DOHH2 (cell line): ENCODE data around the gene RIPOR3.

ENCODE experiments used
- H3F3A ChIP-seq: fragments of 200-600 bp; sonication (generic), shearing (Covaris generic); 2 replicates; pipeline ENCODE4 v1.6.0; 2016; ENCODE audit warnings: antibody characterized with exemption, mild to moderate bottlenecking; ENCODE audit not compliant: control insufficient read depth, insufficient read depth
- H3K27ac ChIP-seq: fragments of 200-600 bp; sonication (generic); 2 replicates; pipeline ENCODE4 v1.5.1; 2014; ENCODE audit warnings: low read depth, mild to moderate bottlenecking, low read length, moderate library complexity
- H3K27me3 ChIP-seq: fragments of 200-600 bp; sonication (generic); 2 replicates; pipeline ENCODE4 v1.6.1; 2014; ENCODE audit warnings: mild to moderate bottlenecking, low read length, mixed read lengths; ENCODE audit not compliant: control insufficient read depth
- H3K36me3 ChIP-seq: fragments of 200-600 bp; sonication (generic); 2 replicates; pipeline ENCODE4 v1.6.1; 2014; ENCODE audit warnings: mild to moderate bottlenecking, low read length, moderate library complexity, mixed read lengths; ENCODE audit not compliant: control insufficient read depth
- H3K4me1 ChIP-seq: fragments of 200-600 bp; sonication (generic); 2 replicates; pipeline ENCODE4 v1.6.1; 2014; ENCODE audit warnings: mild to moderate bottlenecking, low read length, mixed read lengths; ENCODE audit not compliant: control insufficient read depth
- H3K4me2 ChIP-seq: fragments of 200-600 bp; sonication (generic); 2 replicates; pipeline ENCODE4 v1.6.0; 2014; ENCODE audit warnings: mild to moderate bottlenecking, low read length, moderate library complexity
- H3K4me3 ChIP-seq: fragments of 200-600 bp; sonication (generic); 2 replicates; pipeline ENCODE4 v1.5.1; 2014; ENCODE audit warnings: mild to moderate bottlenecking, low read length, mixed read lengths
- H3K79me2 ChIP-seq: fragments of 200-600 bp; sonication (generic); 2 replicates; pipeline ENCODE4 v1.6.1; 2014; ENCODE audit warnings: mild to moderate bottlenecking, low read length, mixed read lengths; ENCODE audit not compliant: control insufficient read depth
- H3K9me2 ChIP-seq: fragments of 200-600 bp; sonication (generic); replicated peaks from 2 replicates; pipeline ENCODE4 v1.6.1; 2014; ENCODE audit warnings: mild to moderate bottlenecking, low read length, mixed read lengths; ENCODE audit not compliant: control insufficient read depth
- H3K9me3 ChIP-seq: fragments of 200-600 bp; sonication (generic); 2 replicates; pipeline ENCODE4 v1.6.1; 2014; ENCODE audit warnings: antibody characterized with exemption, low read length, mixed read lengths; ENCODE audit not compliant: control insufficient read depth, insufficient read depth
- H4K20me1 ChIP-seq: fragments of 200-600 bp; sonication (generic); 2 replicates; pipeline ENCODE4 v1.6.0; 2014; ENCODE audit warnings: low read depth, mild to moderate bottlenecking, antibody characterized with exemption, low read length, moderate library complexity; ENCODE audit not compliant: control insufficient read depth, insufficient read depth
- CTCF ChIP-seq: fragments of 200-600 bp; sonication (generic); IDR thresholded peaks from one replicate; pipeline ENCODE4 v1.5.1; 2014; ENCODE audit warnings: antibody characterized with exemption, mild to moderate bottlenecking, low read depth, low read length; ENCODE audit not compliant: poor library complexity, severe bottlenecking
- EZH2phosphoT487 ChIP-seq: fragments of 200-600 bp; sonication (generic); IDR thresholded peaks from 2 replicates; pipeline ENCODE4 v1.6.1; 2017; ENCODE audit warnings: borderline replicate concordance, mild to moderate bottlenecking, antibody characterized with exemption, low read length, moderate library complexity, mixed read lengths

Gene RIPOR3

GRCh38 chr20:50627747-50628146, 63.6 kb downstream of the RIPOR3 start:
- H3K27me3 ChIP-seq: peaks cover 12% of the 10 kb centered on the region
- no peaks in the 10 kb centered on the region for H3K79me2 ChIP-seq
- no peak overlapping the region for H3K4me3 ChIP-seq
- H3K9me3 ChIP-seq: no peaks in the 10 kb centered on the region
- H3K4me2 ChIP-seq: no peak overlapping the region
- no peaks in the 10 kb centered on the region for H3K9me2 ChIP-seq
- H4K20me1 ChIP-seq: no peaks in the 10 kb centered on the region
- no peaks in the 10 kb centered on the region for H3K36me3 ChIP-seq
- no peaks in the 10 kb centered on the region for H3F3A ChIP-seq
- H3K4me1 ChIP-seq: no peaks in the 10 kb centered on the region
- no peak overlapping the region for H3K27ac ChIP-seq
- TF ChIP-seq CTCF (no peak), EZH2phosphoT487 (no peak)

GRCh38 chr20:50625986-50626677, 65.2 kb downstream of the RIPOR3 start:
- Histone ChIP-seq H3K27ac (no peak overlapping the region), H3K4me2 (no peak overlapping the region)
- TF ChIP-seq EZH2phosphoT487 (no peak), CTCF (peak; percentile 56)

GRCh38 chr20:50624351-50625016, 66.9 kb downstream of the RIPOR3 start:
- TF ChIP-seq CTCF: no peak
- TF ChIP-seq EZH2phosphoT487: no peak

More at GRCh38 chr20:50625986-50626677, 65.2 kb downstream of the RIPOR3 start:
- H3F3A ChIP-seq: no peaks in the 10 kb centered on the region
- H3K9me3 ChIP-seq: peaks cover 2% of the 10 kb centered on the region; the same call in 1 of the 2 replicates
- no peaks in the 10 kb centered on the region for H3K4me1 ChIP-seq
- peaks cover 12% of the 10 kb centered on the region for H3K27me3 ChIP-seq
- no peaks in the 10 kb centered on the region for H3K36me3 ChIP-seq
- no peaks in the 10 kb centered on the region for H3K9me2 ChIP-seq
- H3K4me3 ChIP-seq: no peak overlapping the region
- H4K20me1 ChIP-seq: no peaks in the 10 kb centered on the region
- no peaks in the 10 kb centered on the region for H3K79me2 ChIP-seq

More at GRCh38 chr20:50624351-50625016, 66.9 kb downstream of the RIPOR3 start:
- Histone ChIP-seq H3K4me1 (no peaks in the 10 kb centered on the region), H4K20me1 (no peaks in the 10 kb centered on the region), H3K27me3 (peaks cover 12% of the 10 kb centered on the region), H3K9me2 (no peaks in the 10 kb centered on the region), H3K27ac (no peak overlapping the region), H3K4me3 (no peak overlapping the region), H3K9me3 (peaks cover 3% of the 10 kb centered on the region; the same call in 1 of the 2 replicates), H3K79me2 (no peaks in the 10 kb centered on the region), H3F3A (no peaks in the 10 kb centered on the region), H3K36me3 (no peaks in the 10 kb centered on the region), H3K4me2 (no peak overlapping the region)
